Right lobe of liver (tissue), 4 donors: ENCODE results near the gene SYNGR3.

Experiments used
- POLR2A ChIP-seq: fragments of 450-650 bp; IDR thresholded peaks from one replicate; pipeline ENCODE4 v1.6.1; 2017; ENCODE audit warnings: antibody characterized with exemption, mild to moderate bottlenecking
- TF ChIP-seq, protein P1 (sequence below), 4 donors: fragments of 200-600 bp in 3 of 4; fragments of 450-650 bp in 1 of 4; IDR thresholded peaks; one replicate each; pipeline versions ENCODE4 v1.5.1 to v1.8.0; 2016 to 2022; ENCODE audit warnings: antibody characterized with exemption in 4 of 4, mild to moderate bottlenecking in 2 of 4
- donor health status: DM: no; HTN: no; CAD: no.
- donor health status: DM: no; HTN: no; CAD: no.
- donor health status: DM: no; HTN: yes; CAD: no.

DNA sequence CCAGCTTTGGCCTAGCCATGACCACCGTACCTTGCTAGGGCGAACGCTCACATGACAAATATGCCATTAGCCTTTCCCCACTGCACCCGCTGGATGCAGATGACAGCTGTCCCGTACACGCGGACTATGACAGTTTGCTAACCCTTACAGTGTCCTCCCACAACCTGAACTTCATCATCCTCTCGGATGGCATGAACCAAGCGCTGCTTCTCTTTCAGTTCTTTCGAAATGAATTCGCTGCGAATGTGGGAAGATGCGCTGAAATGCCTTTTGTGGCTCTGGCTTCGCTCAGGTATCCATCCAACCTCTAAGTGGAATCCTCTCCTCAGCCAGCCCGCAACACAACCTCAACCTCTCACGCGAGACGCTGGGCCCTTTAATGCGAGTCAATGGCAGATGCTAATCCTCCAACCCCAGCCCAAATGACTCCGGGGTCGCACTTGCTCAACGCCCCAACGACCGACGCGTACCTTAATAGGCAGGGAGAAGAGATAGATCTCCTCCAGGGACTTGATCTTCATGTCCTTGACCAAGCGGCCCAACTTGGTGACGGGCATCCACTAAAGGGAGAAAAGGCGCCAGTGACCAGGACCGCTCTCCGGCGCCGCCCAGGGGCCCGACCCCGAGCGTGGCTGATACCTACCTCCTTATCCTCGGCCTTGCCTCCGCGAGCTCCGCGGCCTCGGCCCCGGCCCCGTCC lies 25.8 kb upstream of the SYNGR3 start:
- TF ChIP-seq, protein P1, sequence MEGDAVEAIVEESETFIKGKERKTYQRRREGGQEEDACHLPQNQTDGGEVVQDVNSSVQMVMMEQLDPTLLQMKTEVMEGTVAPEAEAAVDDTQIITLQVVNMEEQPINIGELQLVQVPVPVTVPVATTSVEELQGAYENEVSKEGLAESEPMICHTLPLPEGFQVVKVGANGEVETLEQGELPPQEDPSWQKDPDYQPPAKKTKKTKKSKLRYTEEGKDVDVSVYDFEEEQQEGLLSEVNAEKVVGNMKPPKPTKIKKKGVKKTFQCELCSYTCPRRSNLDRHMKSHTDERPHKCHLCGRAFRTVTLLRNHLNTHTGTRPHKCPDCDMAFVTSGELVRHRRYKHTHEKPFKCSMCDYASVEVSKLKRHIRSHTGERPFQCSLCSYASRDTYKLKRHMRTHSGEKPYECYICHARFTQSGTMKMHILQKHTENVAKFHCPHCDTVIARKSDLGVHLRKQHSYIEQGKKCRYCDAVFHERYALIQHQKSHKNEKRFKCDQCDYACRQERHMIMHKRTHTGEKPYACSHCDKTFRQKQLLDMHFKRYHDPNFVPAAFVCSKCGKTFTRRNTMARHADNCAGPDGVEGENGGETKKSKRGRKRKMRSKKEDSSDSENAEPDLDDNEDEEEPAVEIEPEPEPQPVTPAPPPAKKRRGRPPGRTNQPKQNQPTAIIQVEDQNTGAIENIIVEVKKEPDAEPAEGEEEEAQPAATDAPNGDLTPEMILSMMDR (IDR thresholded peaks at IDR 0.05) = peak in 2 of 4 donors; percentile 3 to 35
- TF ChIP-seq POLR2A = no peak
